Lung (tissue), 12 donors: Measurements from ENCODE around the gene CMSS1. TPM values are rescaled to one million over a fixed set of nuclear protein-coding genes. Genes with fewer than 3 reads are reported as not detected.

Source experiments
- ATAC-seq: fragments of 200-7000 bp; cut with Tn5 transposase; one replicate; pipeline ENCODE4 v1.9.1; 2020; ENCODE audit warnings: moderate number of reproducible peaks; ENCODE audit not compliant: insufficient read depth, low FRiP score
- DNase-seq, 3 donors: peaks; one replicate each; pipeline ENCODE4 v3.0.0-alpha.2; 2013 to 2017
- H3K27ac ChIP-seq, 2 donors: one replicate each; pipeline ENCODE4 v1.5.1; 2013; ENCODE audit warnings: mild to moderate bottlenecking in 2 of 2, moderate library complexity in 2 of 2, control low read depth in 1 of 2, inconsistent platforms in 1 of 2, low read depth in 1 of 2, low read length in 1 of 2
- H3K27me3 ChIP-seq, 3 donors: one replicate each; pipeline ENCODE4 v1.5.1; 2013; ENCODE audit warnings: low read length in 2 of 3; ENCODE audit not compliant: control insufficient read depth in 3 of 3, insufficient read depth in 3 of 3
- H3K36me3 ChIP-seq, 4 donors: one replicate each; pipeline ENCODE4 v1.5.1; 2013; ENCODE audit warnings: low read length in 4 of 4, mild to moderate bottlenecking in 1 of 4, moderate library complexity in 1 of 4; ENCODE audit not compliant: control insufficient read depth in 4 of 4, insufficient read depth in 4 of 4
- H3K4me1 ChIP-seq, 5 donors: one replicate each; pipeline ENCODE4 v1.5.1; 2013; ENCODE audit warnings: low read length in 5 of 5, mild to moderate bottlenecking in 2 of 5, moderate library complexity in 1 of 5; ENCODE audit not compliant: control insufficient read depth in 5 of 5, insufficient read depth in 5 of 5
- H3K4me3 ChIP-seq: one replicate; pipeline ENCODE4 v1.5.1; 2013; ENCODE audit warnings: mild to moderate bottlenecking, control low read depth, moderate library complexity
- H3K9ac ChIP-seq, 2 donors: one replicate each; pipeline ENCODE4 v1.5.1; 2013; ENCODE audit warnings: low read length in 2 of 2, control low read depth in 1 of 2; ENCODE audit not compliant: insufficient read depth in 1 of 2
- H3K9me3 ChIP-seq, 4 donors: one replicate each; pipeline ENCODE4 v1.5.1; 2013; ENCODE audit warnings: low read length in 3 of 4, mild to moderate bottlenecking in 1 of 4, moderate library complexity in 1 of 4; ENCODE audit not compliant: control insufficient read depth in 4 of 4, insufficient read depth in 3 of 4
- CTCF ChIP-seq: IDR thresholded peaks from 2 replicates; pipeline ENCODE4 v1.5.1; 2012; ENCODE audit warnings: mild to moderate bottlenecking; ENCODE audit errors: control extremely low read depth, extremely low read depth
- WGBS, 2 donors: extraction: QIAGEN DNeasy Blood & Tissue Kit; methylation state at CpG; one replicate each; pipeline ENCODE4 v1.1.7; 2013; 5-methylcytosine and 5-hydroxymethylcytosine counted together
- polyA plus RNA-seq, 2 donors: library from polyadenylated mRNA; stranded (reverse); fragments of 200-250 nt; gene quantifications; one replicate each; pipeline ENCODE4 v1.2.1, GENCODE V29; 2013
- total RNA-seq, 2 donors: library from RNA; depleted of rRNA in 1 of 2; stranded (reverse); fragments of >200 nt in 1 of 2; gene quantifications; one replicate each; pipeline ENCODE4 v1.2.1, GENCODE V29; 2014 to 2021
- donor health status: control.
- donor health status: control.
- donor health status: Bipolar disorder and iron deficiency.
- donor health status: healthy.
- donor health status: DM: yes; HTN: yes; CAD: no.

The CMSS1 gene
- total and polyA plus RNA-seq, 4 donors, result 12.3 to 28.9 (median 22.6) TPM

GRCh38 chr3:100127792-100128191 is 310.1 kb downstream of the CMSS1 start:
- WGBS, 2 donors, result 86 to 92% methylated on average over 2 of the region's 2 CpGs
- Histone ChIP-seq H3K4me3 (no peak overlapping the region), H3K4me1 (peaks cover 0 to 6% (median 0%) of the 10 kb centered on the region in 5 donors), H3K9me3 (no peaks in the 10 kb centered on the region), H3K36me3 (no peaks in the 10 kb centered on the region), H3K9ac (no peak overlapping the region), H3K27me3 (no peaks in the 10 kb centered on the region), H3K27ac (no peak overlapping the region)
- no peak for DNase-seq
- no peak for TF ChIP-seq CTCF
- no peak for ATAC-seq

- ATAC-seq, result no peak
- no peak overlapping the region for H3K9ac ChIP-seq
- 81 to 86% methylated on average over 5 of the region's 5 CpGs for WGBS, 2 donors
- H3K27me3 ChIP-seq, result no peaks in the 10 kb centered on the region
- H3K4me3 ChIP-seq, result no peak overlapping the region
- peaks cover 0 to 4% (median 0%) of the 10 kb centered on the region in 5 donors for H3K4me1 ChIP-seq
- TF ChIP-seq CTCF, result no peak
- H3K27ac ChIP-seq, result no peak overlapping the region
- no peaks in the 10 kb centered on the region for H3K9me3 ChIP-seq
- H3K36me3 ChIP-seq, result no peaks in the 10 kb centered on the region
- no peak for DNase-seq
Observed at GRCh38 chr3:100128565-100128964, 310.9 kb downstream of the CMSS1 start.

GRCh38 chr3:100129941-100130340 is 312.3 kb downstream of the CMSS1 start:
- no peak for DNase-seq
- ATAC-seq, result no peak
- no peak overlapping the region for H3K4me3 ChIP-seq
- H3K27me3 ChIP-seq, result no peaks in the 10 kb centered on the region
- H3K36me3 ChIP-seq, result no peaks in the 10 kb centered on the region
- H3K4me1 ChIP-seq, result peaks cover 0 to 4% (median 0%) of the 10 kb centered on the region in 5 donors
- no peaks in the 10 kb centered on the region for H3K9me3 ChIP-seq
- H3K27ac ChIP-seq, result no peak overlapping the region
- H3K9ac ChIP-seq, result no peak overlapping the region
- TF ChIP-seq CTCF, result no peak
- WGBS, 2 donors, result 51 to 77% methylated on average over 1 of the region's 1 CpG

GRCh38 chr3:100131241-100131640 is 313.6 kb downstream of the CMSS1 start:
- Histone ChIP-seq H3K36me3 (no peaks in the 10 kb centered on the region), H3K4me3 (no peak overlapping the region), H3K9ac (no peak overlapping the region), H3K27me3 (no peaks in the 10 kb centered on the region), H3K4me1 (peaks cover 0 to 4% (median 0%) of the 10 kb centered on the region in 5 donors), H3K27ac (no peak overlapping the region), H3K9me3 (no peaks in the 10 kb centered on the region)
- ATAC-seq (no peak), DNase-seq (no peak)
- TF ChIP-seq CTCF, result no peak
- WGBS, 2 donors, result 59 to 83% methylated on average over 6 of the region's 6 CpGs
